BLaER1 treated with 17β-estradiol and CSF1 and Interleukin-3, amounts not matched to agents 10 nM and 100 nM (cell line): Measurements from ENCODE around the gene AXIN2.

Source experiments
- H3K27ac ChIP-seq, 11 experiments: shearing (Covaris generic); formaldehyde crosslinking; 2 replicates each; pipeline ENCODE4 v1.8.1; 2022
- H3K27me3 ChIP-seq, 11 experiments: shearing (Covaris generic); formaldehyde crosslinking; 2 replicates each; pipeline ENCODE4 v1.8.1; 2022
- H3K36me3 ChIP-seq, 11 experiments: shearing (Covaris generic); formaldehyde crosslinking; 2 replicates each; pipeline ENCODE4 v1.8.1; 2022
- H3K4me1 ChIP-seq, 10 experiments: shearing (Covaris generic); formaldehyde crosslinking; 2 replicates each; pipeline ENCODE4 v1.8.1; 2022
- H3K4me2 ChIP-seq, 11 experiments: shearing (Covaris generic); formaldehyde crosslinking; 2 replicates each; pipeline ENCODE4 v1.8.1; 2022
- H3K4me3 ChIP-seq, 10 experiments: shearing (Covaris generic); formaldehyde crosslinking; 2 replicates each; pipeline ENCODE4 v1.8.1; 2022
- H3K9ac ChIP-seq, 11 experiments: shearing (Covaris generic); formaldehyde crosslinking; 2 replicates each; pipeline ENCODE4 v1.8.1; 2022
- H3K9me3 ChIP-seq, 11 experiments: shearing (Covaris generic); formaldehyde crosslinking; replicated peaks in 1 of 11; 2 replicates each; pipeline ENCODE4 v1.8.1; 2022
- H4K20me1 ChIP-seq, 11 experiments: shearing (Covaris generic); formaldehyde crosslinking; 2 replicates each; pipeline ENCODE4 v1.8.1; 2022
- Cebpa-rat ChIP-seq, 11 experiments: shearing (Covaris generic); IDR thresholded peaks; 2 replicates each; pipeline ENCODE4 v1.8.1; 2022

Gene AXIN2

GRCh38 chr17:65558683-65559460 is 2.6 kb downstream of the AXIN2 start:
- Histone ChIP-seq H3K4me2 (peak overlapping the region in 9 of 11 experiments; percentile 86 to 100 (median 99); a peak in 20 of 22 replicates), H3K4me1 (peaks cover 21 to 53% (median 44%) of the 10 kb centered on the region in 10 experiments), H3K27me3 (peaks cover 22 to 43% (median 30%) of the 10 kb centered on the region in 11 experiments), H3K9me3 (no peaks in the 10 kb centered on the region), H3K4me3 (peak overlapping the region; percentile 75 to 91 (median 81); a peak in 17 of 20 replicates), H4K20me1 (peaks cover 0 to 39% (median 18%) of the 10 kb centered on the region in 11 experiments; a peak in 15 of 22 replicates), H3K27ac (no peak overlapping the region), H3K36me3 (no peaks in the 10 kb centered on the region; a peak in 1 of 22 replicates), H3K9ac (peak overlapping the region in 5 of 11 experiments; percentile 83 to 91 (median 89); a peak in 9 of 22 replicates)
- no peak for TF ChIP-seq Cebpa-rat (IDR thresholded peaks at IDR 0.05)

- Histone ChIP-seq H3K4me2 (peak overlapping the region in 4 of 11 experiments; percentile 99 to 100 (median 100); a peak in 8 of 22 replicates), H3K27ac (no peak overlapping the region), H3K4me3 (no peak overlapping the region), H3K9me3 (no peaks in the 10 kb centered on the region), H3K4me1 (peaks cover 15 to 47% (median 38%) of the 10 kb centered on the region in 10 experiments), H3K9ac (no peak overlapping the region), H3K27me3 (peaks cover 22 to 43% (median 30%) of the 10 kb centered on the region in 11 experiments), H4K20me1 (peaks cover 0 to 40% (median 21%) of the 10 kb centered on the region in 11 experiments; a peak in 15 of 22 replicates), H3K36me3 (no peaks in the 10 kb centered on the region; a peak in 1 of 22 replicates)
- no peak for TF ChIP-seq Cebpa-rat (IDR thresholded peaks at IDR 0.05)
Observed at GRCh38 chr17:65558311-65558682, 3.2 kb downstream of the AXIN2 start.

GRCh38 chr17:65557349-65558310 is 3.8 kb downstream of the AXIN2 start:
- Histone ChIP-seq H3K4me2 (peak overlapping the region in 7 of 11 experiments; percentile 39 to 100 (median 61); a peak in 16 of 22 replicates), H3K27ac (no peak overlapping the region), H3K4me1 (peaks cover 9 to 41% (median 31%) of the 10 kb centered on the region in 10 experiments), H4K20me1 (peaks cover 0 to 40% (median 21%) of the 10 kb centered on the region in 11 experiments; a peak in 15 of 22 replicates), H3K4me3 (no peak overlapping the region), H3K9me3 (no peaks in the 10 kb centered on the region), H3K27me3 (peaks cover 22 to 43% (median 30%) of the 10 kb centered on the region in 11 experiments), H3K9ac (no peak overlapping the region), H3K36me3 (no peaks in the 10 kb centered on the region; a peak in 1 of 22 replicates)
- TF ChIP-seq Cebpa-rat (IDR thresholded peaks at IDR 0.05), result no peak

- H4K20me1 ChIP-seq, result peaks cover 0 to 40% (median 21%) of the 10 kb centered on the region in 11 experiments; a peak in 15 of 22 replicates
- no peak for TF ChIP-seq Cebpa-rat (IDR thresholded peaks at IDR 0.05)
- peaks cover 3 to 34% (median 24%) of the 10 kb centered on the region in 10 experiments for H3K4me1 ChIP-seq
- peak overlapping the region in 6 of 11 experiments; percentile 39 to 63 (median 60); a peak in 18 of 22 replicates for H3K4me2 ChIP-seq
- no peaks in the 10 kb centered on the region for H3K9me3 ChIP-seq
- H3K36me3 ChIP-seq, result no peaks in the 10 kb centered on the region; a peak in 2 of 22 replicates
- H3K27me3 ChIP-seq, result peaks cover 22 to 43% (median 30%) of the 10 kb centered on the region in 11 experiments
- H3K9ac ChIP-seq, result peak overlapping the region in 1 of 11 experiments; percentile 27; a peak in 1 of 22 replicates
- no peak overlapping the region for H3K27ac ChIP-seq
- H3K4me3 ChIP-seq, result no peak overlapping the region
Observed at GRCh38 chr17:65556910-65557348, 4.5 kb downstream of the AXIN2 start.

GRCh38 chr17:65556014-65556909 is 5.2 kb downstream of the AXIN2 start:
- H3K27ac ChIP-seq, result no peak overlapping the region
- peaks cover 0 to 32% (median 22%) of the 10 kb centered on the region in 10 experiments; a peak in 19 of 20 replicates for H3K4me1 ChIP-seq
- no peaks in the 10 kb centered on the region for H3K9me3 ChIP-seq
- no peak for TF ChIP-seq Cebpa-rat (IDR thresholded peaks at IDR 0.05)
- peaks cover 0 to 2% (median 0%) of the 10 kb centered on the region in 11 experiments; a peak in 3 of 22 replicates for H3K36me3 ChIP-seq
- H4K20me1 ChIP-seq, result peaks cover 0 to 40% (median 21%) of the 10 kb centered on the region in 11 experiments; a peak in 15 of 22 replicates
- H3K4me2 ChIP-seq, result peak overlapping the region in 6 of 11 experiments; percentile 39 to 63 (median 60); a peak in 18 of 22 replicates
- peaks cover 22 to 43% (median 30%) of the 10 kb centered on the region in 11 experiments for H3K27me3 ChIP-seq
- peak overlapping the region in 1 of 11 experiments; percentile 27; a peak in 1 of 22 replicates for H3K9ac ChIP-seq
- H3K4me3 ChIP-seq, result no peak overlapping the region

GRCh38 chr17:65554553-65555223 is 6.8 kb downstream of the AXIN2 start:
- H3K9ac ChIP-seq, result no peak overlapping the region
- no peak overlapping the region for H3K4me3 ChIP-seq
- H4K20me1 ChIP-seq, result peaks cover 0 to 37% (median 17%) of the 10 kb centered on the region in 11 experiments; a peak in 15 of 22 replicates
- peaks cover 18 to 32% (median 26%) of the 10 kb centered on the region in 11 experiments for H3K27me3 ChIP-seq
- H3K36me3 ChIP-seq, result peaks cover 0 to 6% (median under 1%) of the 10 kb centered on the region in 11 experiments; a peak in 7 of 22 replicates
- H3K4me2 ChIP-seq, result peak overlapping the region in 1 of 11 experiments; percentile 9; a peak in 1 of 22 replicates
- TF ChIP-seq Cebpa-rat (IDR thresholded peaks at IDR 0.05), result no peak
- H3K9me3 ChIP-seq, result no peaks in the 10 kb centered on the region
- no peak overlapping the region for H3K27ac ChIP-seq
- H3K4me1 ChIP-seq, result peaks cover 0 to 30% (median 20%) of the 10 kb centered on the region in 10 experiments; a peak in 19 of 20 replicates
